ENCODE results near the gene MOSPD2. TPM values are rescaled to one million over a fixed set of nuclear protein-coding genes. Genes with fewer than 3 reads are reported as not detected.

MOSPD2 gene
- 12.2 TPM for total RNA-seq

DNA sequence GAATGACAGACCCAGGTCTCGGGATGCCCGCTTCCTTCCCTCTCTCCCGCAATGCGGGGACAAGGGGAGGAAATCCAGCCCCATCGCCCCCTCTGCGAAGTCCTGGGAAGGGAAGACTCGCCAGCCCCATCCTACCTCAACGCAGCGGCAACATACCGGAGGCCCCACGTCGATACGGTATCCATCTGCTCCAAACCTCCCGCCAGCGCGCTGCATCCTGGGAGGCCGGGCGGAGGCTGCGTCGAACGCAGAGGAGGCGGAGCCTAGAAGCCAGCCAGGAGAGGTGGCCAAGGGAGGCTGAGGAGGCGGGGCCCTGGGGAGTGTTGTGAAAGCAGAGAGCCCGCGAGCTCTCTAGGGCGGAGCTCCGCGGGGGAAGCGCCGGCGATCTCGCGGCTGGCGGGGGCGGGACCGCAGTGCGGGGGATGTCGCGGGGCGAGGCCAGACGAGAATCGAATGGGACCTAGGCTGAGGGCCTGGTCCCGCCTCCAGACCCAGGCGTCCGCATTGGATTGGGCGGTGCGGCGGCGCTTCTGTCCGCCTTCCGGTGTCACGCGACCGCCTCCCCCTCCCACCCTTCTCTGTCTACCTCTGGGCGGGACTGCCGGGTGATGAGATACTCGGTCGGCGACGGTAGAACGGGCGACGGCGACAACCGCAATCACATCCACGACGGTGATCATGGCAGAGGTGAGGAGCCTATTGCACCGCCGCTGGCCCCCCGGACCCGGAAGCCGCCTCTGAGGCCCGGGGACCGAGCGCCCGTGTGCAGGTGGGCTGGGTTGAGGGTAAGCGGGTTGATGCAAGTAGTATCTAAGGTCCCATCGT is at the start of gene MOSPD2, which contains the start of gene FANCB:
TSS of gene MOSPD2 (plus strand) at position 571 of the 825 bp plus-strand sequence. CDS start at position 679, 108 bp downstream.
TSS of gene FANCB (minus strand) at position 219 of the 825 bp plus-strand sequence. CDS start 7,559 bp downstream, outside the sequence.
- peak; percentile 94 for DNase-seq (ENCODE audit: low spot score)

DNA sequence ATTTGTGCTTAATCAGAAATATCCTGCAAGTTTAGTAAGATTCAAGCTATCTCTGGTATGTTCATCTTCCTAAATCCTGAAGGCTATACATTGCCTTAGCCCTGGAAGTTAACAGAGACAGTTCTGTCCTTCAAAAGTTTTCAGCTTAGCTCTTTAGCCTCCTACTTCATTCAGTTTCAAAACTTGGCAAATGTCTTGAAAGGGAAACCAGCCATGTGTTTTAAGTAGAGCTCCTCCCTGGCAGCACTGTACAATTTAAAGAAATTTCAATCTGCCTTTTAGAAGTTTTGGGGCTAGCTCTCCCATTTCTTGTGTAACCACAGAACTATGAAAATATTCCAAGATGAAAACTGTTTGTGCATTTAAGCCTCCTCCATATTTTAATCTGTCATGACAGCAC is 47.4 kb upstream of the MOSPD2 start:
- no peak for DNase-seq (ENCODE audit: low spot score)

DNA sequence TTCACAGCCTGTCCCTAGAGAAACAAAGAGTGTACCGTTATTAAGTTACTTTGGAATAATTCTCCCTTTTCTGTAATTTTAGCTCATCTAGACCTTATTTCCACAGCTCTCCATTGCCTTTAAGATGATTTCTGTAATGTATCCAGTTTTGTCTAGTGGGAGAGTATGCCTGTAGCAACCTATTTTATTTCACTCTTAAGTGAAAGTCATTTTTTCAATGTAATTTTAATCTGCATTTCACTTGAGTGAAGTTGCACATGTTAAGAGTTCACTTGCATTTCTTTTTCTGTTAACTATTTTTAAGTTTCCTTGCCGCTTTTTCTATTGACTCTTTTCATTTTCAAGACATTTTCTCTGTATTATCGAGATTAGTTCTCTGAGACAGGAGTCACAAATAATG is 46.9 kb upstream of the MOSPD2 start:
- no peak for DNase-seq (ENCODE audit: low spot score)

DNA sequence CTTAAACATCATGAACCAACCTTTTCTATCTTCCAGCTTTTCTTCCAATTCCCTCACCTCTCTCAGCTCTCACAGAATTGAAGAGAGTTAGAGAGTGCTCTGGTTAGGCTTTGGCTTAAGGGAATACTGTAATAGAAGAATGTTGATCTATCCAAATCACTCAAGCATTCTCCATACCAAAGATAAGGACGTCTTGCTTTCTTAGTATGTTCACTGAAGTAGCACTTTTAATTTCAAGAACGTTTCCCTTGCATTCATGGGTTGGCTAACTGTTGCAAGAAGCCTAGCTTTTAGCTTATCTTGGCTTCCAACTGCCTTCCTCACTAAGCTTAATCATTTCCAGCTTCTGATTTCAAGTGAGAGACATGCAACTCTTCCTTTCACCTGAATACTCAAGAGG is 43.6 kb upstream of the MOSPD2 start:
- DNase-seq (ENCODE audit: low spot score): no peak

DNA sequence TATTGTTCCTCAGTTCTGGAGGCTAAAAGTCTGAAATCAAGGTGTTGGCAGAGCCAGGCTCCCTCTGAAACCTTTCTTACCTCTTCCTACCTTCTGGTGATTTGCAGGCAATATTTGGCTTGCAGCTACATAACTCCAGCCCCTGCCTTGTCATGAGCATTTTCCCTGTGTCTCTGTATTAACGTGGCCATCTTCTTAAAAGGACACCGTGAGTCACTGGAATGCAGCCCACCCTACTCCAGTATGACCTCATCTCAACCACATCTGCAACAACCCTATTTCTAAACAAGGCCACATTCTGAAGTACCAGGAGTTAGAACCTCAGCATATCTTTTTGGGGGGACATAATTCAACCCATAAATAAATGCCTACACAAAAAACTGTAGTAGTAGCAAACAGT is 41.1 kb upstream of the MOSPD2 start:
- no peak for DNase-seq (ENCODE audit: low spot score)

DNA sequence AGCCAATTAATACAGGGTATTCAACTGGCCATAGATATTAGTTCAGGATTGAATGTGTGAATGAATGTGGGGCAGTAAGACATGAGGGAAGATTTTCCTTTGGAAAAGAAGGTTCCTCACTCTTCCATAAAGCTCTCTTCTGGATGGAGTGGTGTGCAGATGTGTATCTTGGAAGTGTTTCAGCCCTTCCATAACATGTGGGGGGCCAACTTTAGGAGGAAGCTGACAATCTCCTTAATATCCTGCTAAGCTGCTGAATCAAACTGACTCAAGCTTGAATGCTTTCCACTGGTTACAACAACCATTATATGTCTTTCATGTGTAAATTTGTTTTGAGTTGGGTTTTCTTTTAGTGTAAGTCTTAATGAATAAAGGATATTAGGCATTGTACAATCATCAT is 40.6 kb upstream of the MOSPD2 start:
- DNase-seq (ENCODE audit: low spot score): no peak

DNA sequence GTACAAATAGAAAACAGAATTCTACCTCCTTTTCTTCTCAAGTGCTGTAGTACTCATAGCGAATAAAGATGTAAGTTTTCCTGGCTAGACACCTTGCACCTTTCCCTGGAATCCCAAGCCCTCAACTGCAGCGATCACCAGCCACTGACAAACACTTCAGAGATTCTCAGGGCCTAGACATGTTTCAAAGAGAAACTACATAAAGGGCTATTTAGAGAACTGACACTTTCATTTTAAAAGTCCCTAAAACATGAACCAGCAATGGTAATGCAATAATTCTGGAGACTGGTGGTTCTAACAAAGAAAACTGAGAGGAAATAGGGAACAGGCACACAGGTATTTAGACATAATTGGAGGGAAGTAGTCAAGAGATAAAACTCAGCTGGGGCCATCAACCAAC is 36.1 kb upstream of the MOSPD2 start:
- no peak for DNase-seq (ENCODE audit: low spot score)

DNA sequence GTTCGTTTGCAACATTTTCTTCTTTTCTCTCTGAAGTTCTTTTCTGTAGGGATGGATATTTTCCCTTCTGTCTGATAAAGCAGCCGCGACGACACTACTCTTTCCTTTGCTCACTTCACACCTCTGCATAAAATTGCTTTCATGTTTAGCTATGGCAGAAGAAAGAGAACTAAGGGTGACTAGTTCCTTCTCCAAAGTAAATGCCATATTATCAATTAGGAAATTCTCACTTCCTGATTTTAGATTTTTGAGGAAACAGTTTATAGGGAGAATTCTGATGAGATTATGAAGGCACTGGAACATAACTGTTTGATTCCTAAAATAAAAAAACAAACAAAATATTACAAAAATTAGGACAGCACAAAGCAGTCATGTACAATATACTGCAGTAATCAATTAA is 29.6 kb upstream of the MOSPD2 start:
- DNase-seq (ENCODE audit: low spot score): no peak

DNA sequence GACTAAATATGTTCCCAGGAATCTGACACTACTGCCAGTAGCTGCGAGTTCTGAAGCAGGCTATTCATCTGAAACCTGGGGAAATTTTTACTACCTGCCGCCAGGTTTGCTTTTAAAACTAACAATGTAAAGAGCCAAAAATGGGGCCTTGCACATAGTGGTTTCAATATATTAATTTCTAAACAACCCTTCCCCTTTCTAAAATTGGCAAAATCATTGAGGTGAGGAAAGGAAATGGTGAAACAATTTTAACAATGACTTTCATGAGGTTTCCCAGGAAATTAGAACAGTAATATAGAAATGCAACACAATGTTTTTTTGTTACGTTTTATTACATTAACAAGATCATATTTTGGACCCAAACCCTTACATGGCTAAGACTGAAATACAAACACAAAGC is 21.7 kb upstream of the MOSPD2 start:
- no peak for DNase-seq (ENCODE audit: low spot score)

GRCh38 chrX:14864631-14865030 is 8.6 kb upstream of the MOSPD2 start:
- no peak for DNase-seq (ENCODE audit: low spot score)

DNA sequence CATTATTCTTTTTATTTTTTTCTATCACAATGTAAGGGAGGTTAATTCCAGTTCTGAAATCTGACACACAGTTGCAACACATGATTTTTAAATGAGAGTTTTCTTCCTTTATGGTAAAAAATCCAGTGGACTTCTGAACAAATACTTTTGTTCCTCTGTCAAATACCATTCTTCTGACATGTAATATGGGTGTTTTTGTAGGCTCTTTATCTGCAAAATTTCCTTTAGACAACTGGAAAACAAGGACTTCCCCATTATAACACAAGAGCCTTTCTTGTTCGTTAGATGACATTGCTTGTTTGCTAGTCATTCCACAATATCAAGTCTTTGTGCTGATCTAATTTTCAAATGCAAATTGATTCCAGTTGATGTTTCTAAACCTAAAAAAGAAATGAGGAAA is 8.0 kb upstream of the MOSPD2 start:
- DNase-seq (ENCODE audit: low spot score): no peak

DNA sequence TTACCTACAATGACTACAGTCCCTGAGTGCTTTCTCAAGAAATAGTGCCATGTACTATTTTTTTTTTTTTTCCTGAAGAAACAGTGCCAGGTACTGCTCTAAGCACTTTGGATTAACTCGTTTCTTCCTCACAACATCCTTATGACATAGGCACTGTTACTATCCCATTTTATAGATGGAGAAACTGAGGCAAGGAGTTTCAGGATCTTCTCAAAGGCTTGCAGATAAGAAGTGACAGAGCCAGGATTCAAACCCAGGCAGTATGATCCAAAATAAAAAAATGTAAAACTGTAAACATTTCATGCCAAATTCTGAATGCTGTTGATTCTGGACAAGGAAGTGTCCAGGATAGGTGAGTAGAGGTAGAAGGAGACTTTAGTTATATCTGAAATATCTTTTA is 1.5 kb upstream of the MOSPD2 start:
- no peak for DNase-seq (ENCODE audit: low spot score)

- no peak for DNase-seq (ENCODE audit: low spot score)
Observed at GRCh38 chrX:14872355-14872754, 866 bp upstream of the MOSPD2 start.

DNA sequence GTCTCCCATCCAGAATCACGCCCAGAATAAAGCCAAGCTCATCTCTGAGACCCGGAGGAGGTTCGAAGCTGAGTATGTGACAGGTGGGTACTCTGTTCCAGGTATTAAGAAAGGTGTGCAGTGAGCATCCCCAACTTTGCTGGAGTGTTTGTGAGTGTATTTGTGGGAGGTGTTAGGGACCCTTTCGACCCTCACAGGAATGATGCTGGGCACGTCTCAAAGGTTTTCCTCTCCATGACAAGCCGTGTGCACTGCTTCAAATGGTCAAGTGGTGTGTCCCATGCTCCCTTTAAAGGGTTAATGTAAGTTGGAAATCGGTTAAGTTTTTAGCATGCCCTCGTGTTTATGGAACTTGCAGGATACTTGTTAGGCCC is 442 bp downstream of the MOSPD2 start:
- DNase-seq (ENCODE audit: low spot score): no peak

GRCh38 chrX:14875624-14876023 is 2.4 kb downstream of the MOSPD2 start:
- no peak for DNase-seq (ENCODE audit: low spot score)

DNA sequence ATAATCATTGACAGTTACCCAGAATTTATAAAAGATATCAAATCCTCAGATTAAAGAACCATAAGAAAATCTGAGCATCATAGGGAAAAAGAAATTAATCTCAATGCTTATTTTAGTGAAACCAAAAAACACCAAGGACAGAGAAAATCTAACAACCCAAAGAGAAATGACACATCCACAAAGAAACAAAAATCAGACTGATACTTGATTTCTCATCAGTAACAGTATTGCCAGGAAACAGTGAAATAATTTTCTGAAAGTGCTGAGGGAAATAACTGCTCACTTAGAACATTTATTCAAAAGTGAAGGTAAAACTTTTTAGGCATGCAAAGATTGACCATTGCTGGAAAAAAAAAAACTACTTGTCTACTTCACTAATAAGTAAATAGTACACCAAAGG is 10.6 kb downstream of the MOSPD2 start:
- no peak for DNase-seq (ENCODE audit: low spot score)

GRCh38 chrX:14884714-14885113 is 11.5 kb downstream of the MOSPD2 start:
- DNase-seq (ENCODE audit: low spot score): no peak

DNA sequence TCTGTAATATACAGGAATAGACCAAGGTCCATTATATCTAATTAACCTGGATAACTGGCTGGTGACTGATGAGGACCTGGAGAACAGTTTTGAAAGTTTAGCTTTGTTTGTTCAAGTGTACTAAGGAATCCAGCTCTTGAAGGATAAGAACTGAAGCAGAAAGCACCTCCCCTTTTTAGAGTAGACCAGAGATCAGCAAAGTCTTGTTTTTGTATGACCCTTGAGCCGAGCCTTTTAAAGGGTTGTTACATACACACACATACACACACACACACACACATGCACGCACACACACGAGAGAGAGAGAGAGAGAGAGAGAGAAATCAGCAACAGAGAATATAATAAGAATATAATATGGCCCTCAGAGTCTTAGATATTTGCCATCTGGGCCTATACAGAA is 13.0 kb downstream of the MOSPD2 start:
- DNase-seq (ENCODE audit: low spot score): no peak

DNA sequence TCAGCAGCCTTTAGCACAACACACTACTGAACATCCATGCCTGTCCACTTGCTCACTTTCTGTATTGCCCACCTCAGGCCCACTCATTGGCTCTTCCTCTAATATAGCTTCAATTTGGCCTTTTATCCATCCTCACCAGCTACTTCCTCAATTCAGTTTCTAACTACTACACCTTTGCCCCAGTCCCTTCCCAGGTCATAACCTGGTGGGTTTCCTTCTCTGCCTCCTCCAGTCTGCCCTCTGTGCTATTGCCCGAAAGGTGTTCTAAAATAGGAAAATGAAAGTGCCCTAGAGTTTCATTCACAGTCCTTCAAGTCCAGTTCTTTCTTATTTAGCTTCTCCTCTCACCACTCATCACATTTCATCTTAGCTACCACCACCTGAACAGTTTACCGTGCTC is 23.1 kb downstream of the MOSPD2 start:
- no peak for DNase-seq (ENCODE audit: low spot score)

- DNase-seq (ENCODE audit: low spot score): no peak
Observed at GRCh38 chrX:14897042-14897441, 23.8 kb downstream of the MOSPD2 start.

DNA sequence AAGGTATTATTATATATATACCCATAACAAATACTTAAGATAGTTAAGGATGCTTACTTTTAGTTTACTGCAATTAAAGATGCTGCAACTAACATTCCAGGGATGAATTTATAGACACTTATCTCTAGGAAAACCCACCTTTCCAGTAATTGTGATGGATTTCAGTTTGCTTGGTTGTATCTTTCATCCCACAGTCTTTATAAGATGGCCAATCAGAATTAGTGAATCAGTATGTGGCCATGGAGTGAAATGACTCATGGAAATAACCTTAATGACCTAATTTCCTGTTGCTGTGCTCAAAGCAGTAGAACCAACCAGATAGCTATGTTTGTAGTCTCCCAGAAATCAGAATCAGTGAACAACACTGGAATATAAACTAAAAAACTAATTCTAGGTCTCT is 26.4 kb downstream of the MOSPD2 start:
- no peak for DNase-seq (ENCODE audit: low spot score)

- DNase-seq (ENCODE audit: low spot score): no peak
Observed at GRCh38 chrX:14902537-14902936, 29.3 kb downstream of the MOSPD2 start.

GRCh38 chrX:14903891-14904290 is 30.7 kb downstream of the MOSPD2 start:
- no peak for DNase-seq (ENCODE audit: low spot score)

- no peak for DNase-seq (ENCODE audit: low spot score)
Observed at GRCh38 chrX:14913241-14913640, 40.0 kb downstream of the MOSPD2 start.

Data from mucosa of gallbladder (tissue), 1 donor.